Smooth muscle cell (in vitro differentiated cells): ENCODE results near the gene S100A2. TPM values are rescaled to one million over a fixed set of nuclear protein-coding genes. Genes with fewer than 3 reads are reported as not detected.

Experiments
- DNase-seq: peaks from one replicate; lab custom pipeline; 2025; ENCODE audit not compliant: unreplicated experiment; lab: John Stamatoyannopoulos, UW
- H2AFZ ChIP-seq: fragments of 200-600 bp; sonication (generic); 2 replicates; pipeline ENCODE4 v1.6.0; 2016; ENCODE audit warnings: antibody characterized with exemption, low read depth, mild to moderate bottlenecking
- H3F3A ChIP-seq: fragments of 200-600 bp; sonication (generic); 2 replicates; pipeline ENCODE4 v1.6.0; 2017; ENCODE audit warnings: antibody characterized with exemption, low read depth
- H3K27ac ChIP-seq: fragments of 200-600 bp; sonication (generic); 2 replicates; pipeline ENCODE4 v1.5.1; 2016; ENCODE audit warnings: low read depth, mild to moderate bottlenecking
- H3K27me3 ChIP-seq: fragments of 200-600 bp; sonication (generic); 2 replicates; pipeline ENCODE4 v1.6.1; 2016; ENCODE audit warnings: low read depth, mild to moderate bottlenecking
- H3K36me3 ChIP-seq: fragments of 200-600 bp; sonication (generic); 2 replicates; pipeline ENCODE4 v1.5.1; 2016; ENCODE audit warnings: low read depth
- H3K4me1 ChIP-seq: fragments of 200-600 bp; sonication (generic); 2 replicates; pipeline ENCODE4 v1.5.1; 2016; ENCODE audit warnings: low read depth
- H3K4me2 ChIP-seq: fragments of 200-600 bp; sonication (generic); 2 replicates; pipeline ENCODE4 v1.6.0; 2016; ENCODE audit warnings: mild to moderate bottlenecking
- H3K4me3 ChIP-seq: fragments of 200-600 bp; sonication (generic); 2 replicates; pipeline ENCODE4 v1.5.1; 2016; ENCODE audit warnings: mild to moderate bottlenecking
- H3K79me2 ChIP-seq: fragments of 200-600 bp; sonication (generic); 2 replicates; pipeline ENCODE4 v1.6.0; 2016; ENCODE audit warnings: low read depth, mild to moderate bottlenecking
- H3K9ac ChIP-seq: fragments of 200-600 bp; sonication (generic); 2 replicates; pipeline ENCODE4 v1.6.0; 2016; ENCODE audit warnings: low read depth
- H3K9me3 ChIP-seq: fragments of 200-600 bp; sonication (generic); replicated peaks from 2 replicates; pipeline ENCODE4 v1.5.1; 2016; ENCODE audit warnings: low read depth
- H4K20me1 ChIP-seq: fragments of 200-600 bp; sonication (generic); 2 replicates; pipeline ENCODE4 v1.6.0; 2016; ENCODE audit warnings: low read depth
- WGBS: methylation state at CpG from one replicate; pipeline ENCODE4 v1.1.7; 2016; ENCODE audit warnings: low lambda C conversion rate; 5-methylcytosine and 5-hydroxymethylcytosine counted together
- polyA plus RNA-seq: library from polyadenylated mRNA; unstranded; fragments of >200 nt; fragmentation: Nextera tagmentation; extraction: Ambion mirVana; gene quantifications from 2 replicates; pipeline ENCODE4 v1.2.1, GENCODE V29; 2016
- total RNA-seq: library from RNA; depleted of rRNA; stranded (reverse); fragments of >200 nt; gene quantifications from 2 replicates; pipeline ENCODE4 v1.2.3, GENCODE V29; 2014
- TF ChIP-seq, protein P1 (sequence below): fragments of 200-600 bp; sonication (generic); IDR thresholded peaks from 2 replicates; pipeline ENCODE4 v1.5.1; 2017; ENCODE audit warnings: borderline replicate concordance, mild to moderate bottlenecking, antibody characterized with exemption; ENCODE audit not compliant: insufficient read depth, poor library complexity, severe bottlenecking

Gene S100A2
- total and polyA plus RNA-seq, 2 experiments from 2014 or later = 7.3 to 16.6 TPM

GRCh38 chr1:153540394-153541361 lies 25.0 kb downstream of the S100A2 start, which contains the start of gene S100A5:
S100A5 (minus strand) TSS chr1:153540934; CDS start chr1:153540191, 743 bp downstream.
- Histone ChIP-seq H3K27ac (peak within 1 kb of the TSS; percentile 93), H3K27me3 (no peaks in the 10 kb centered on the region), H3K4me1 (peaks cover 22% of the 10 kb centered on the region), H3K79me2 (no peaks in the 10 kb centered on the region), H2AFZ (no peak within 1 kb of the TSS), H3F3A (peaks cover 18% of the 10 kb centered on the region), H3K4me2 (peak within 1 kb of the TSS; percentile 84), H3K4me3 (no peak within 1 kb of the TSS), H3K9ac (no peak within 1 kb of the TSS), H3K36me3 (no peaks in the 10 kb centered on the region), H3K9me3 (no peaks in the 10 kb centered on the region), H4K20me1 (no peaks in the 10 kb centered on the region)
- WGBS = 75% methylated on average over 11 of the region's 11 CpGs
- no peak for DNase-seq
- TF ChIP-seq, protein P1, sequence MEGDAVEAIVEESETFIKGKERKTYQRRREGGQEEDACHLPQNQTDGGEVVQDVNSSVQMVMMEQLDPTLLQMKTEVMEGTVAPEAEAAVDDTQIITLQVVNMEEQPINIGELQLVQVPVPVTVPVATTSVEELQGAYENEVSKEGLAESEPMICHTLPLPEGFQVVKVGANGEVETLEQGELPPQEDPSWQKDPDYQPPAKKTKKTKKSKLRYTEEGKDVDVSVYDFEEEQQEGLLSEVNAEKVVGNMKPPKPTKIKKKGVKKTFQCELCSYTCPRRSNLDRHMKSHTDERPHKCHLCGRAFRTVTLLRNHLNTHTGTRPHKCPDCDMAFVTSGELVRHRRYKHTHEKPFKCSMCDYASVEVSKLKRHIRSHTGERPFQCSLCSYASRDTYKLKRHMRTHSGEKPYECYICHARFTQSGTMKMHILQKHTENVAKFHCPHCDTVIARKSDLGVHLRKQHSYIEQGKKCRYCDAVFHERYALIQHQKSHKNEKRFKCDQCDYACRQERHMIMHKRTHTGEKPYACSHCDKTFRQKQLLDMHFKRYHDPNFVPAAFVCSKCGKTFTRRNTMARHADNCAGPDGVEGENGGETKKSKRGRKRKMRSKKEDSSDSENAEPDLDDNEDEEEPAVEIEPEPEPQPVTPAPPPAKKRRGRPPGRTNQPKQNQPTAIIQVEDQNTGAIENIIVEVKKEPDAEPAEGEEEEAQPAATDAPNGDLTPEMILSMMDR = no peak

GRCh38 chr1:153539395-153540093 lies 26.1 kb downstream of the S100A2 start:
- no peak overlapping the region for H3K4me3 ChIP-seq
- H4K20me1 ChIP-seq = peaks cover 5% of the 10 kb centered on the region
- no peaks in the 10 kb centered on the region for H3K36me3 ChIP-seq
- H3K4me2 ChIP-seq = no peak overlapping the region
- H3K27me3 ChIP-seq = no peaks in the 10 kb centered on the region
- no peak overlapping the region for H3K9ac ChIP-seq
- H2AFZ ChIP-seq = no peak overlapping the region
- peaks cover 9% of the 10 kb centered on the region for H3K79me2 ChIP-seq
- H3K9me3 ChIP-seq = no peaks in the 10 kb centered on the region
- peaks cover 23% of the 10 kb centered on the region for H3F3A ChIP-seq
- no peak for DNase-seq
- TF ChIP-seq, protein P1 = no peak
- H3K4me1 ChIP-seq = peaks cover 13% of the 10 kb centered on the region
- 93% methylated on average over 3 of the region's 4 CpGs for WGBS
- H3K27ac ChIP-seq = peak overlapping the region; percentile 93

GRCh38 chr1:153538315-153538821 lies 27.3 kb downstream of the S100A2 start:
- TF ChIP-seq, protein P1 = no peak
- H3K4me3 ChIP-seq = no peak overlapping the region
- peaks cover 10% of the 10 kb centered on the region for H3K79me2 ChIP-seq
- 45% methylated on average over 6 of the region's 6 CpGs for WGBS
- H4K20me1 ChIP-seq = peaks cover 6% of the 10 kb centered on the region
- H3K4me2 ChIP-seq = no peak overlapping the region
- H3F3A ChIP-seq = peaks cover 18% of the 10 kb centered on the region
- no peak overlapping the region for H3K9ac ChIP-seq
- no peaks in the 10 kb centered on the region for H3K9me3 ChIP-seq
- H3K4me1 ChIP-seq = peaks cover 14% of the 10 kb centered on the region
- no peak for DNase-seq
- H2AFZ ChIP-seq = no peak overlapping the region
- H3K27me3 ChIP-seq = no peaks in the 10 kb centered on the region
- peak overlapping the region; percentile 41 for H3K27ac ChIP-seq
- H3K36me3 ChIP-seq = no peaks in the 10 kb centered on the region
